ENCODE measurements around the gene CTIF. TPM values are rescaled to one million over a fixed set of nuclear protein-coding genes. Genes with fewer than 3 reads are reported as not detected.

CTIF gene
- total and polyA plus RNA-seq, 7 experiments from 2014 or later: 1.3 to 11.2 (median 2.5) TPM; not detected in 2

DNA sequence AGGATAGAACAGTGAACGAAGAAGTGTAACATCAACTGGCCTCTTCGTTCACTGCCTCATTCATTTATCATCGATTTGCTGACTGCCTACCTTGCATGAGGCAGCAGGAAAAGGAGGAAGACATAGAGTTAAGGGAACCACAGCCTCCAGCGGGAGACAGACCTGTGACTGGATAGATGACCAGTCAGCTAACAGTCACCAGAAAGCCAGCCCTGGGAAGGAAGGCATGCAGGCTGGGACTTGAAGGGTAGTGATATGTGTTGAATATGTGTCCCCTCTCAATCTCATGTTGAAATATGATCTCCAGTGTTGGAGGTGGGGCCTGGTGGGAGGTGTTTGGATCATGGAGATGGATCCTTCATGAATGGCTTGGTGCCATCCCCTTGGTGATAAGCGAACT is 58.3 kb downstream of the CTIF start:
- no peak overlapping the region for H3K27ac Mint-ChIP-seq
- H3K4me1 Mint-ChIP-seq: no peaks in the 10 kb centered on the region
- intact Hi-C loops (cut with micrococcal nuclease): no loop called here
- Histone ChIP-seq H3K27ac (ENCODE audit: low read depth, low read length) (no peak overlapping the region), H3K27me3 (ENCODE audit: control insufficient read depth in 2 of 2, insufficient read depth in 2 of 2, low read length in 2 of 2) (no peaks in the 10 kb centered on the region), H3K36me3 (ENCODE audit: control insufficient read depth in 2 of 3, insufficient read depth in 3 of 3, low read length in 3 of 3) (no peaks in the 10 kb centered on the region), H3K4me3 (ENCODE audit: low read length) (no peak overlapping the region), H3K4me1 (ENCODE audit: control insufficient read depth in 2 of 2, insufficient read depth in 2 of 2, low read length in 2 of 2) (no peaks in the 10 kb centered on the region), H3K9me3 (ENCODE audit: control insufficient read depth in 2 of 3, low read length in 3 of 3) (no peaks in the 10 kb centered on the region)
- H3K36me3 Mint-ChIP-seq: no peaks in the 10 kb centered on the region
- DNase-seq (no peak), ATAC-seq (no peak)
- H3K9me3 Mint-ChIP-seq: peaks cover 0 to 3% (median 0%) of the 10 kb centered on the region in 11 donors
- ChIA-PET POLR2A (no interaction called here), CTCF (no interaction called here)
- H3K27me3 Mint-ChIP-seq: peaks cover 0 to 4% (median 0%) of the 10 kb centered on the region in 5 donors
- H3K4me3 Mint-ChIP-seq: no peak overlapping the region

DNA sequence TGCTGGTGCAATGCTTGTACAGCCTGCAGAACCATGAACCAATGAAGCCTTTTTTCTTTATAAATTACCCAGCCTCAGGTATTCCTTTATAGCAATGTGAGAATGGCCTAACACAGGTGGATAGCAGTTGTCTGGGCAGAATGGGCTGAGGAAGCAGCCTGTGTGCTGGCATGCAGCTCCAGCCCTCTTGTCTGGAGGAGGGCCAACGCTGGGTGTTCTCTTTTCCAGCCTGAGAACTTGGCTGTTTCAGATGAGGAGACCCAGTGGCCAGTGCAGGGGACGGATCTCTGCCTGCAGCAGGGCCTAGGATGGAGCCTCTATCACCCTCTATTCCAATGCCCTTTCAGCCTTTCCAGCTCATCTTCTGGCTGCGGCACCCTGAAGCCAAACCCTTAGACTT is 58.8 kb downstream of the CTIF start:
- no peak overlapping the region for H3K27ac ChIP-seq (ENCODE audit: low read depth, low read length)
- H3K9me3 ChIP-seq (ENCODE audit: control insufficient read depth in 2 of 3, low read length in 3 of 3): no peaks in the 10 kb centered on the region
- no peaks in the 10 kb centered on the region for H3K4me1 ChIP-seq (ENCODE audit: control insufficient read depth in 2 of 2, insufficient read depth in 2 of 2, low read length in 2 of 2)
- H3K4me3 ChIP-seq (ENCODE audit: low read length): no peak overlapping the region
- H3K9me3 Mint-ChIP-seq: peaks cover 0 to 4% (median 0%) of the 10 kb centered on the region in 11 donors
- H3K27me3 Mint-ChIP-seq: peaks cover 0 to 4% (median 0%) of the 10 kb centered on the region in 5 donors
- H3K4me3 Mint-ChIP-seq: no peak overlapping the region
- no peaks in the 10 kb centered on the region for H3K4me1 Mint-ChIP-seq
- ATAC-seq (no peak), DNase-seq (no peak)
- no peak overlapping the region for H3K27ac Mint-ChIP-seq
- no peaks in the 10 kb centered on the region for H3K36me3 Mint-ChIP-seq
- H3K36me3 ChIP-seq (ENCODE audit: control insufficient read depth in 2 of 3, insufficient read depth in 3 of 3, low read length in 3 of 3): no peaks in the 10 kb centered on the region
- intact Hi-C loops (cut with micrococcal nuclease): no loop called here
- ChIA-PET POLR2A (no interaction called here), CTCF (no interaction called here)
- H3K27me3 ChIP-seq (ENCODE audit: control insufficient read depth in 2 of 2, insufficient read depth in 2 of 2, low read length in 2 of 2): no peaks in the 10 kb centered on the region

DNA sequence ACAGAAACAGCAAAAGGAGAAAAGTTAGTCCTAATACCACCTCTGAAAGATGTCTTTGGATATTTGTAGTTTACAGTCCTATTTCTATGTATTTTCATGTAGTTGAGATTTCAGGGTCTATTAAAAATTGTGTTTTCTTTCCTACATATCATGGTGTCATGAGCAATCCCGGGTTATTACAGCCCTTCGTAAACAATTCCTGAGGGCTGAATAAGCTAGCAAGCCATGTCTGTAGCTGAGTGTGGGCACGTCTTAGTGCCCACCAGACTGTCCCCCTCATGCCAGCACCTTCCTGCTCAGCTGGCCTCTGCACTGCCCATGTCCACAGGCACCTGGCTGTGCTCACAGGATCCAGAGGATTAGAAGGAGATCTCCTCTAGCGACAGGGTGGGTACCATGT is 60.6 kb downstream of the CTIF start:
- CTCF ChIA-PET: no interaction called here
- H3K4me3 Mint-ChIP-seq: no peak overlapping the region

DNA sequence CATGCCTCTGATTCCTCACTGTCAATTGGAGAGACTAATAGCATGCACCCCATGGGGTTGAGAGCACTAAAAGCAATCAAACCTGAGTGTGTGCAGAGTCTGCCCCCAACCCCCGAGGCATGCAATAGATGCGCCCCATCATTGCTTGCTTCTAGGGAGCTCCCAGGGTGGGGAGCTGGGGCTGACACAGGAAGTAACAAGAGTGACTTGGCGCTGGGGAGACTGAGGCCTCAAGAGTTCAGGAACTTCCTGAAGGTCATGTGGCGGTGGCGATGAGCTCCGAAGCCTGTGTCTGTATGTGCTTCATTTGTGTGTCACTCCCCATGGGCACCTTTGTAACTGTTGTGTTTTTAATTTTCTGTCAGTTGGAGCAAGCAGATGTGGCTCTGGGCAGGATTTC is 61.2 kb downstream of the CTIF start:
- Mint-ChIP-seq H3K36me3 (no peaks in the 10 kb centered on the region), H3K27me3 (peaks cover 0 to 4% (median 0%) of the 10 kb centered on the region in 5 donors), H3K9me3 (peaks cover 0 to 8% (median 0%) of the 10 kb centered on the region in 11 donors), H3K4me3 (no peak overlapping the region), H3K27ac (no peak overlapping the region), H3K4me1 (no peaks in the 10 kb centered on the region)
- Histone ChIP-seq H3K27me3 (ENCODE audit: control insufficient read depth in 2 of 2, insufficient read depth in 2 of 2, low read length in 2 of 2) (no peaks in the 10 kb centered on the region), H3K36me3 (ENCODE audit: control insufficient read depth in 2 of 3, insufficient read depth in 3 of 3, low read length in 3 of 3) (no peaks in the 10 kb centered on the region), H3K27ac (ENCODE audit: low read depth, low read length) (no peak overlapping the region), H3K4me1 (ENCODE audit: control insufficient read depth in 2 of 2, insufficient read depth in 2 of 2, low read length in 2 of 2) (no peaks in the 10 kb centered on the region), H3K4me3 (ENCODE audit: low read length) (no peak overlapping the region), H3K9me3 (ENCODE audit: control insufficient read depth in 2 of 3, low read length in 3 of 3) (no peaks in the 10 kb centered on the region)
- CTCF ChIA-PET: no interaction called here
- POLR2A ChIA-PET: no interaction called here
- DNase-seq (no peak), ATAC-seq (peak; percentile 12)
- intact Hi-C loops (cut with micrococcal nuclease): no loop called here

More for the DNA sequence above, 60.6 kb downstream of the CTIF start:
- Histone ChIP-seq H3K9me3 (ENCODE audit: control insufficient read depth in 2 of 3, low read length in 3 of 3) (no peaks in the 10 kb centered on the region), H3K36me3 (ENCODE audit: control insufficient read depth in 2 of 3, insufficient read depth in 3 of 3, low read length in 3 of 3) (no peaks in the 10 kb centered on the region), H3K4me1 (ENCODE audit: control insufficient read depth in 2 of 2, insufficient read depth in 2 of 2, low read length in 2 of 2) (no peaks in the 10 kb centered on the region), H3K27me3 (ENCODE audit: control insufficient read depth in 2 of 2, insufficient read depth in 2 of 2, low read length in 2 of 2) (no peaks in the 10 kb centered on the region), H3K27ac (ENCODE audit: low read depth, low read length) (no peak overlapping the region), H3K4me3 (ENCODE audit: low read length) (no peak overlapping the region)
- POLR2A ChIA-PET: no interaction called here
- peaks cover 0 to 4% (median 0%) of the 10 kb centered on the region in 5 donors for H3K27me3 Mint-ChIP-seq
- H3K36me3 Mint-ChIP-seq: no peaks in the 10 kb centered on the region
- H3K27ac Mint-ChIP-seq: no peak overlapping the region
- intact Hi-C loops (cut with micrococcal nuclease): no loop called here
- no peaks in the 10 kb centered on the region for H3K4me1 Mint-ChIP-seq
- DNase-seq (no peak), ATAC-seq (no peak)
- peaks cover 0 to 7% (median 0%) of the 10 kb centered on the region in 11 donors for H3K9me3 Mint-ChIP-seq

DNA sequence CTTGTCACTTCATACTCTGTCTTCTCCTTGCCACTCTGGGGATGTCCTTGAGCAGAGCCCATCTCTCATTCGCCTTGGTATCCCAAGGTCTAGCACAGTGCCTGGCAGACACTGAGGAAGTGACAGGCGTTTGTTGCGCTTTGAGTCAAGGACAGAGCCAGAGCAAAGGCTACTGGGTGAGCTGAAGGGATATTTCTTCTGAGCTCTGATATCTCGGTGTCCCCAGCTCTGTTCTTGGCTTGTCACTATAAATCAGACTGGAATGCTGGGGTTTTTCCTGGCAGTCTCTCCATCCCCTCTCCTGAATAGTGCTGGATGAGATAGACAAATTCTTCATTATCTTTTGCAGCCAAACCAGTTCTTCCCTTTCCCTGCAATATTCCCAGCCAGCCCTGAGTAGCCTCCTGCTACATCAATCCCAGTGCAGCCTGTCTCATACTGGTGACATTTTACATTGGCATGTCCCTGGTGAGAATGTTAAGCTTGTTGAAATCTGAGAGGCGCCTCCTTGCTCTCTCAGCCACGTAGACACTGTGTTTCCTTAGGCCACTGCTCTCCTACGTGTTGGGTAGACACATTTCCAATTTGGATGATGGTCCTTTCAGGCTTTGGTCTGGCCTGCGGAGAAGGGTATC is 61.7 kb downstream of the CTIF start:
- intact Hi-C loops (cut with micrococcal nuclease): no loop called here

DNA sequence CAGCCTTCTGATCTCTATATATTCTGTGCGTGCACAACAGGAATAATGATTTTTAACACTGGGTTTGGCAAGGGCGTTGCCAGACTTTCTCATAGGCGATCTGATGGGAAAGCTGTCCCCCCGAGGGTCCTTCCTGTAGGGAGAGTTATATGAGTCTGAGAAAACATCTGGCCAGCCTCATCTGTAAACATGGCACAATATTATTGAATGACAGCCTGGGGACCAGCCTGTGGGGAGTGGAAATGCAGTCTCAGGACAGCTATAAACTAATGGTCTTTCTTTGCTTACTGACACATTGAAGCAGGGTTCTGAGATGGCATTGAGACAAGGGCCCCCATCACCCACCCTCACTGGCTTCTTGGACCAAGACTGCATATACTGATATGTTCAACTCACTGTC is 62.5 kb downstream of the CTIF start:
- H3K27ac Mint-ChIP-seq: no peak overlapping the region
- H3K4me3 Mint-ChIP-seq: no peak overlapping the region
- CTCF ChIA-PET: interaction anchor here (0.6 kb wide), 1 partner anchor 126 kb away, joined by 3 read pairs; no protein-coding TSS in a partner anchor
- H3K4me1 ChIP-seq (ENCODE audit: control insufficient read depth in 2 of 2, insufficient read depth in 2 of 2, low read length in 2 of 2): no peaks in the 10 kb centered on the region
- H3K9me3 ChIP-seq (ENCODE audit: control insufficient read depth in 2 of 3, low read length in 3 of 3): no peaks in the 10 kb centered on the region
- no peaks in the 10 kb centered on the region for H3K36me3 ChIP-seq (ENCODE audit: control insufficient read depth in 2 of 3, insufficient read depth in 3 of 3, low read length in 3 of 3)
- no peak overlapping the region for H3K27ac ChIP-seq (ENCODE audit: low read depth, low read length)
- H3K36me3 Mint-ChIP-seq: no peaks in the 10 kb centered on the region
- ATAC-seq (no peak), DNase-seq (no peak)
- peaks cover 0 to 8% (median 0%) of the 10 kb centered on the region in 11 donors for H3K9me3 Mint-ChIP-seq
- POLR2A ChIA-PET: no interaction called here
- H3K4me1 Mint-ChIP-seq: peaks cover 0 to 2% (median 0%) of the 10 kb centered on the region in 7 donors
- intact Hi-C loops (cut with micrococcal nuclease): no loop called here
- H3K4me3 ChIP-seq (ENCODE audit: low read length): no peak overlapping the region
- H3K27me3 ChIP-seq (ENCODE audit: control insufficient read depth in 2 of 2, insufficient read depth in 2 of 2, low read length in 2 of 2): no peaks in the 10 kb centered on the region
- H3K27me3 Mint-ChIP-seq: peaks cover 0 to 4% (median 0%) of the 10 kb centered on the region in 5 donors

More for the DNA sequence above, 61.7 kb downstream of the CTIF start:
- peak overlapping the region in 1 of 9 donors; percentile 9 for H3K27ac Mint-ChIP-seq
- DNase-seq (no peak), ATAC-seq (peak; percentile 8)
- no peaks in the 10 kb centered on the region for H3K36me3 Mint-ChIP-seq
- ChIA-PET CTCF (no interaction called here), POLR2A (no interaction called here)
- Histone ChIP-seq H3K9me3 (ENCODE audit: control insufficient read depth in 2 of 3, low read length in 3 of 3) (no peaks in the 10 kb centered on the region), H3K4me1 (ENCODE audit: control insufficient read depth in 2 of 2, insufficient read depth in 2 of 2, low read length in 2 of 2) (no peaks in the 10 kb centered on the region), H3K27me3 (ENCODE audit: control insufficient read depth in 2 of 2, insufficient read depth in 2 of 2, low read length in 2 of 2) (no peaks in the 10 kb centered on the region), H3K4me3 (ENCODE audit: low read length) (no peak overlapping the region), H3K27ac (ENCODE audit: low read depth, low read length) (no peak overlapping the region), H3K36me3 (ENCODE audit: control insufficient read depth in 2 of 3, insufficient read depth in 3 of 3, low read length in 3 of 3) (no peaks in the 10 kb centered on the region)
- no peak overlapping the region for H3K4me3 Mint-ChIP-seq
- H3K9me3 Mint-ChIP-seq: peaks cover 0 to 8% (median 0%) of the 10 kb centered on the region in 11 donors
- H3K27me3 Mint-ChIP-seq: peaks cover 0 to 4% (median 0%) of the 10 kb centered on the region in 5 donors
- H3K4me1 Mint-ChIP-seq: no peaks in the 10 kb centered on the region

DNA sequence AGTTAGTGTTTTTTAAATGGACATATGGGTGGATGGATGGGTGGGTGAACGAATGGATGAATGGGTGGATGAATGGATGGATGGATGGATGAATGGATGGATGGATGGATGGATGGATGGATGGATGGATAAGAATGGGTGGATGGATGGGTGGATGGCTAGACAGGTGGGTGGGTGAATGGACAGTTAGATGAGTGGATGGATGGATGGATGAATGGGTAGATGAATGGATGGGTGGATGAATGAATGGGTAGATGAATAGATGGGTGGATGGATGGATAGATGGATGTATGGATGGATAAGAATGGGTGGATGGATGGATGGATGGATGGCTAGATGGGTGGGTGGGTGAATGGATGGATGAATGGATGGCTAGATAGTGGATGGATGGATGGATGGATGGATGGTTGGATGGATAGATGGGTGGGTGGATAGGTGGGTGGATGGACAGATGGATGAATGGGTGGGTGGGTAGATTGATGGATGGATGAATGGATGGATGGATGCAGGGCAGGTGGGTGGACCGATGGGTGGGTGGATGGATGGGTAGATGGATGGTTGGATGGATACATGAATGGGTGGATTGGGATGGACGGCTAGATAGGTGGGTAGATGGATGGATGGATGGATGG is 64.0 kb downstream of the CTIF start:
- H3K36me3 ChIP-seq (ENCODE audit: control insufficient read depth in 2 of 3, insufficient read depth in 3 of 3, low read length in 3 of 3): no peaks in the 10 kb centered on the region
- POLR2A ChIA-PET: no interaction called here
- intact Hi-C loops (cut with micrococcal nuclease): no loop called here
- H3K4me3 ChIP-seq (ENCODE audit: low read length): no peak overlapping the region
- Mint-ChIP-seq H3K36me3 (no peaks in the 10 kb centered on the region), H3K4me1 (peaks cover 0 to 2% (median 0%) of the 10 kb centered on the region in 7 donors), H3K27ac (no peak overlapping the region), H3K9me3 (peaks cover 0 to 8% (median 0%) of the 10 kb centered on the region in 11 donors), H3K27me3 (peaks cover 0 to 4% (median 0%) of the 10 kb centered on the region in 5 donors), H3K4me3 (no peak overlapping the region)
- no peaks in the 10 kb centered on the region for H3K27me3 ChIP-seq (ENCODE audit: control insufficient read depth in 2 of 2, insufficient read depth in 2 of 2, low read length in 2 of 2)
- DNase-seq (no peak), ATAC-seq (no peak)
- no peak overlapping the region for H3K27ac ChIP-seq (ENCODE audit: low read depth, low read length)
- CTCF ChIA-PET: no interaction called here
- H3K9me3 ChIP-seq (ENCODE audit: control insufficient read depth in 2 of 3, low read length in 3 of 3): no peaks in the 10 kb centered on the region
- no peaks in the 10 kb centered on the region for H3K4me1 ChIP-seq (ENCODE audit: control insufficient read depth in 2 of 2, insufficient read depth in 2 of 2, low read length in 2 of 2)

All from naive thymus-derived CD4-positive, alpha-beta T cell (primary cell).